OCI-LY3 (cell line): Measurements from ENCODE around the gene SPOUT1.

Source experiments
- CTCF ChIP-seq: fragments of 200-600, 300-600 bp; sonication (generic); IDR thresholded peaks from 2 replicates; pipeline ENCODE4 v1.5.1; 2014; ENCODE audit warnings: antibody characterized with exemption, low read length, low read depth
- EZH2phosphoT487 ChIP-seq: fragments of 200-600 bp; shearing (Covaris generic); IDR thresholded peaks from 2 replicates; pipeline ENCODE4 v1.6.1; 2018; ENCODE audit warnings: antibody characterized with exemption, mixed run types, low read depth

GRCh38 chr9:128820665-128821583, 8.7 kb downstream of the SPOUT1 start:
- no peak for TF ChIP-seq CTCF
- no peak for TF ChIP-seq EZH2phosphoT487
